Measurements from ENCODE around the gene PTCD2.

The PTCD2 gene

GRCh38 chr5:72415616-72416325 lies 95.6 kb downstream of the PTCD2 start:
- Histone ChIP-seq H3K27me3 (ENCODE audit: insufficient read depth, low read length, poor library complexity, severe bottlenecking) (no peaks in the 10 kb centered on the region), H3K9me3 (ENCODE audit: insufficient read depth, low read depth, low read length) (no peaks in the 10 kb centered on the region), H3K9me2 (replicated peaks; ENCODE audit: low read depth, low read length) (no peaks in the 10 kb centered on the region), H4K20me1 (ENCODE audit: insufficient read depth, low read length, poor library complexity, severe bottlenecking) (no peaks in the 10 kb centered on the region), H3K4me3 (ENCODE audit: low read length, poor library complexity, severe bottlenecking) (no peak overlapping the region), H3K9ac (ENCODE audit: low read depth, low read length, poor library complexity, severe bottlenecking) (no peak overlapping the region), H3K4me1 (ENCODE audit: insufficient read depth, low read length, poor library complexity, severe bottlenecking) (no peaks in the 10 kb centered on the region), H3K79me2 (ENCODE audit: insufficient read depth, low read length) (no peaks in the 10 kb centered on the region), H3F3A (ENCODE audit: low read depth) (no peaks in the 10 kb centered on the region), H2AFZ (ENCODE audit: low read length) (no peak overlapping the region), H3K36me3 (ENCODE audit: insufficient read depth, low read length) (no peaks in the 10 kb centered on the region), H3K4me2 (ENCODE audit: low read depth, low read length, poor library complexity, severe bottlenecking) (no peak overlapping the region)
- TF ChIP-seq EZH2phosphoT487 (IDR thresholded peaks at IDR 0.05; ENCODE audit: borderline replicate concordance) = no peak
- TF ChIP-seq CTCF (conservative IDR thresholded peaks at IDR 0.05; ENCODE audit: low read length) = no peak

GRCh38 chr5:72417333-72418062 lies 97.3 kb downstream of the PTCD2 start:
- Histone ChIP-seq H3K79me2 (ENCODE audit: insufficient read depth, low read length) (no peaks in the 10 kb centered on the region), H3K4me3 (ENCODE audit: low read length, poor library complexity, severe bottlenecking) (no peak overlapping the region), H3K36me3 (ENCODE audit: insufficient read depth, low read length) (no peaks in the 10 kb centered on the region), H3K9me2 (replicated peaks; ENCODE audit: low read depth, low read length) (no peaks in the 10 kb centered on the region), H3K4me1 (ENCODE audit: insufficient read depth, low read length, poor library complexity, severe bottlenecking) (no peaks in the 10 kb centered on the region), H3K9ac (ENCODE audit: low read depth, low read length, poor library complexity, severe bottlenecking) (no peak overlapping the region), H3F3A (ENCODE audit: low read depth) (no peaks in the 10 kb centered on the region), H2AFZ (ENCODE audit: low read length) (no peak overlapping the region), H3K4me2 (ENCODE audit: low read depth, low read length, poor library complexity, severe bottlenecking) (no peak overlapping the region), H4K20me1 (ENCODE audit: insufficient read depth, low read length, poor library complexity, severe bottlenecking) (no peaks in the 10 kb centered on the region), H3K27me3 (ENCODE audit: insufficient read depth, low read length, poor library complexity, severe bottlenecking) (no peaks in the 10 kb centered on the region), H3K9me3 (ENCODE audit: insufficient read depth, low read depth, low read length) (no peaks in the 10 kb centered on the region)
- TF ChIP-seq CTCF (conservative IDR thresholded peaks at IDR 0.05; ENCODE audit: low read length) = no peak
- no peak for TF ChIP-seq EZH2phosphoT487 (IDR thresholded peaks at IDR 0.05; ENCODE audit: borderline replicate concordance)
